Fibroblast of upper back skin (primary cell): ENCODE results near the gene LGALS16.
"Not testable (repeated sequence)": the region's sequence is repeated elsewhere in the genome, so short reads cannot be mapped to it uniquely, and the experiment has no call there.

Experiments
- DNase-seq: peaks from one replicate; pipeline ENCODE4 v3.0.0-alpha.2; 2013

Gene LGALS16

GRCh38 chr19:39679056-39679790 lies 23.5 kb downstream of the LGALS16 start:
- no peak for DNase-seq

GRCh38 chr19:39679791-39680168 lies 24.1 kb downstream of the LGALS16 start:
- no peak for DNase-seq

GRCh38 chr19:39680593-39680992 lies 24.9 kb downstream of the LGALS16 start:
- DNase-seq: no peak

GRCh38 chr19:39681416-39681815 lies 25.7 kb downstream of the LGALS16 start:
- no peak for DNase-seq

- no peak for DNase-seq
Measured at GRCh38 chr19:39684267-39684666, 28.6 kb downstream of the LGALS16 start.

- no peak for DNase-seq
Measured at GRCh38 chr19:39686739-39687138, 31.0 kb downstream of the LGALS16 start.

- DNase-seq: not testable (repeated sequence)
Measured at GRCh38 chr19:39688637-39689036, 32.9 kb downstream of the LGALS16 start.

- no peak for DNase-seq
Measured at GRCh38 chr19:39692166-39692565, 36.5 kb downstream of the LGALS16 start.

- no peak for DNase-seq
Measured at GRCh38 chr19:39692822-39693221, 37.1 kb downstream of the LGALS16 start.

- DNase-seq: no peak
Measured at GRCh38 chr19:39695759-39696158, 40.0 kb downstream of the LGALS16 start.

- no peak for DNase-seq
Measured at GRCh38 chr19:39696387-39696786, 40.7 kb downstream of the LGALS16 start.

GRCh38 chr19:39698535-39698934 lies 42.8 kb downstream of the LGALS16 start:
- DNase-seq: no peak

- DNase-seq: no peak
Measured at GRCh38 chr19:39701291-39701690, 45.6 kb downstream of the LGALS16 start.

GRCh38 chr19:39704181-39705044 lies 48.7 kb downstream of the LGALS16 start, which contains the start of gene LGALS14:
Gene LGALS14, plus strand, starts transcription at chr19:39704481. Its CDS starts 48 bp downstream, at chr19:39704529.
- no peak for DNase-seq

GRCh38 chr19:39705578-39706188 lies 50.0 kb downstream of the LGALS16 start:
- DNase-seq: no peak

GRCh38 chr19:39708594-39708993 lies 52.9 kb downstream of the LGALS16 start:
- DNase-seq: no peak

GRCh38 chr19:39709026-39709872 lies 53.5 kb downstream of the LGALS16 start:
- no peak for DNase-seq
